Right lobe of liver (tissue), 6 donors: ENCODE measurements around the gene PAK2. TPM values are rescaled to one million over a fixed set of nuclear protein-coding genes. Genes with fewer than 3 reads are reported as not detected.
A peak's percentile ranks its signal among the peaks of the same experiment; 100 is the strongest.

Experiments
- ATAC-seq, 4 donors: fragments of 200-7000 bp; cut with Tn5 transposase; one replicate each; pipeline ENCODE4 v1.9.1; 2020; ENCODE audit warnings: mild to moderate bottlenecking in 4 of 4, moderate library complexity in 4 of 4
- DNase-seq, 3 donors: peaks; one replicate each; pipeline ENCODE4 v3.0.0-alpha.2; 2020
- H3K27ac ChIP-seq, 3 donors: fragments of 200-600 bp; one replicate each; pipeline ENCODE4 v1.8.0; 2022
- H3K27me3 ChIP-seq, 2 donors: fragments of 200-600 bp; one replicate each; pipeline ENCODE4 v1.8.0; 2022
- H3K36me3 ChIP-seq, 4 donors: fragments of 200-600 bp; sonication (generic) in 1 of 4; one replicate each; pipeline versions ENCODE4 v1.5.1 to v1.8.0; 2017 to 2022; ENCODE audit warnings: control low read depth in 1 of 4
- H3K4me1 ChIP-seq, 4 donors: fragments of 200-600 bp; sonication (generic) in 1 of 4; one replicate each; pipeline versions ENCODE4 v1.5.1 to v1.8.0; 2017 to 2022; ENCODE audit warnings: control low read depth in 1 of 4
- H3K4me3 ChIP-seq, 3 donors: fragments of 200-600 bp; one replicate each; pipeline ENCODE4 v1.8.0; 2022
- H3K9me3 ChIP-seq, 4 donors: fragments of 200-600 bp; sonication (generic) in 1 of 4; one replicate each; pipeline versions ENCODE4 v1.5.1 to v1.8.0; 2017 to 2022; ENCODE audit warnings: control low read depth in 1 of 4
- POLR2A ChIP-seq: fragments of 450-650 bp; IDR thresholded peaks from one replicate; pipeline ENCODE4 v1.6.1; 2017; ENCODE audit warnings: antibody characterized with exemption, mild to moderate bottlenecking
- WGBS: methylation state at CpG from one replicate; pipeline ENCODE4 v1.1.6; 2018; ENCODE audit warnings: low coverage, low lambda C conversion rate; ENCODE audit not compliant: insufficient coverage; ENCODE audit errors: missing lambda C conversion rate; 5-methylcytosine and 5-hydroxymethylcytosine counted together
- intact Hi-C, 2 donors: fragments of 100-400 bp; cut with DNase I; formaldehyde crosslinking; loops; one replicate each; pipeline versions ENCODE4 v1.11.2 to v1.14.1; 2022
- total RNA-seq, 6 experiments: library from RNA; depleted of rRNA in 2 of 6; stranded (reverse); fragments of >200 nt in 2 of 6; fragmentation: NEBNext Ultra II Directional in 3 of 6; extraction: Animal tissue kit (Norgen Biotek cat#: 25700) in 3 of 6; gene quantifications; one replicate each; pipeline versions ENCODE4 v1.1.0 to v1.2.4, GENCODE V29; 2016 to 2023
- TF ChIP-seq, protein P1 (sequence below), 4 donors: fragments of 200-600 bp in 3 of 4; fragments of 450-650 bp in 1 of 4; IDR thresholded peaks; one replicate each; pipeline versions ENCODE4 v1.5.1 to v1.8.0; 2016 to 2022; ENCODE audit warnings: antibody characterized with exemption in 4 of 4, mild to moderate bottlenecking in 2 of 4
- donor health status: DM: no; HTN: yes; CAD: no.
- donor health status: DM: no; HTN: no; CAD: no.
- donor health status: DM: no; HTN: no; CAD: no.
- donor health status: DM: no; HTN: yes; CAD: no.
- donor health status: DM: no; HTN: yes; CAD: no.

PAK2 gene
- total RNA-seq, 6 experiments from 2014 or later = 35.7 to 59.6 (median 42.0) TPM

GRCh38 chr3:196735751-196736150 lies 3.9 kb upstream of the PAK2 start:
- intact Hi-C loops = no loop called here
- Histone ChIP-seq H3K36me3 (no peaks in the 10 kb centered on the region), H3K4me3 (no peak overlapping the region), H3K27me3 (no peaks in the 10 kb centered on the region), H3K9me3 (no peaks in the 10 kb centered on the region), H3K27ac (no peak overlapping the region), H3K4me1 (no peaks in the 10 kb centered on the region)
- no peak for DNase-seq
- 80% methylated on average over 3 of the region's 3 CpGs for WGBS
- no peak for ATAC-seq
- no peak for TF ChIP-seq POLR2A
- TF ChIP-seq, protein P1, sequence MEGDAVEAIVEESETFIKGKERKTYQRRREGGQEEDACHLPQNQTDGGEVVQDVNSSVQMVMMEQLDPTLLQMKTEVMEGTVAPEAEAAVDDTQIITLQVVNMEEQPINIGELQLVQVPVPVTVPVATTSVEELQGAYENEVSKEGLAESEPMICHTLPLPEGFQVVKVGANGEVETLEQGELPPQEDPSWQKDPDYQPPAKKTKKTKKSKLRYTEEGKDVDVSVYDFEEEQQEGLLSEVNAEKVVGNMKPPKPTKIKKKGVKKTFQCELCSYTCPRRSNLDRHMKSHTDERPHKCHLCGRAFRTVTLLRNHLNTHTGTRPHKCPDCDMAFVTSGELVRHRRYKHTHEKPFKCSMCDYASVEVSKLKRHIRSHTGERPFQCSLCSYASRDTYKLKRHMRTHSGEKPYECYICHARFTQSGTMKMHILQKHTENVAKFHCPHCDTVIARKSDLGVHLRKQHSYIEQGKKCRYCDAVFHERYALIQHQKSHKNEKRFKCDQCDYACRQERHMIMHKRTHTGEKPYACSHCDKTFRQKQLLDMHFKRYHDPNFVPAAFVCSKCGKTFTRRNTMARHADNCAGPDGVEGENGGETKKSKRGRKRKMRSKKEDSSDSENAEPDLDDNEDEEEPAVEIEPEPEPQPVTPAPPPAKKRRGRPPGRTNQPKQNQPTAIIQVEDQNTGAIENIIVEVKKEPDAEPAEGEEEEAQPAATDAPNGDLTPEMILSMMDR (IDR thresholded peaks at IDR 0.05) = no peak

DNA sequence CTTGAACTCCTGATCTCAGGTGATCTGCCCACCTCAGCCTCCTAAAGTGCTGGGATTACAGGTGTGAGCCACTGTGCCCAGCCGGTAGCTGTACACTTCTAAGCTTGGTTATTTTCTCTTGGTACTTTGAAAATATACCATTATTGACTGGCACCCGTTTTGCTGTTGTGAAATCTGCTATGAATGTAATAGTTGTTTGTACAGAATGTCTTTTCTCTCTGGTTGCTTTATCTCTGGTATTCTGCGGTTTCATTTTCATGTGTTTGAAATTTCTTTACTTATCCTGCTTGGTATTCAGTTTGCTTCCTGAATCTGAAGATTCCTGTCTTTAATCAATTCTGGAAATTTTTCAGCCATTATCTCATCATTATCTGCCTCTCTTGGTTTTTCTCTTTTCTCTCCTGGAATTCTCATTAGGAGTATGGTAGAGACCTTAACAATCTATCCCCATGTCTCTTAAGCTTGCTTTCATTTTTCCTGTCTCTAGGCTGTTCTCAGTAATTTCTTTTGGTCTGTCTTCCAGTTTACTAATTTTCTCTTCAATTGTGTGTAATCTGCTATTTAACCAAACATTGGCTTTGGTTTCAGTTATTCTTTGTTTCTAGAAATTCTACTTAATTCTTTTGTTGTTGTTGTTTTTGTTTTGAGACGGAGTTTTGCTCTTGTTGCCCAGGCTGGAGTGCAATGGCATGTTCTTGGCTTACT lies 2.8 kb upstream of the PAK2 start:
- no peak for ATAC-seq
- H3K4me3 ChIP-seq = no peak overlapping the region
- WGBS = 55% methylated on average over 4 of the region's 4 CpGs

GRCh38 chr3:196737655-196738054 lies 2.0 kb upstream of the PAK2 start:
- peaks cover 0 to 13% (median 4%) of the 10 kb centered on the region in 4 donors for H3K4me1 ChIP-seq
- no peaks in the 10 kb centered on the region for H3K36me3 ChIP-seq
- H3K27ac ChIP-seq = no peak overlapping the region
- H3K4me3 ChIP-seq = no peak overlapping the region
- intact Hi-C loops = no loop called here
- ATAC-seq = no peak
- no peaks in the 10 kb centered on the region for H3K9me3 ChIP-seq
- DNase-seq = no peak
- TF ChIP-seq, protein P1 (IDR thresholded peaks at IDR 0.05) = no peak
- TF ChIP-seq POLR2A = no peak
- no peaks in the 10 kb centered on the region for H3K27me3 ChIP-seq
- 86% methylated on average over 6 of the region's 6 CpGs for WGBS

More for the DNA sequence above, 2.8 kb upstream of the PAK2 start:
- no peak for DNase-seq
- Histone ChIP-seq H3K27ac (no peak overlapping the region), H3K27me3 (no peaks in the 10 kb centered on the region), H3K36me3 (no peaks in the 10 kb centered on the region), H3K9me3 (no peaks in the 10 kb centered on the region), H3K4me1 (peaks cover 0 to 7% (median 2%) of the 10 kb centered on the region in 4 donors)
- TF ChIP-seq POLR2A = no peak
- TF ChIP-seq, protein P1 (IDR thresholded peaks at IDR 0.05) = no peak
- intact Hi-C loops = no loop called here

DNA sequence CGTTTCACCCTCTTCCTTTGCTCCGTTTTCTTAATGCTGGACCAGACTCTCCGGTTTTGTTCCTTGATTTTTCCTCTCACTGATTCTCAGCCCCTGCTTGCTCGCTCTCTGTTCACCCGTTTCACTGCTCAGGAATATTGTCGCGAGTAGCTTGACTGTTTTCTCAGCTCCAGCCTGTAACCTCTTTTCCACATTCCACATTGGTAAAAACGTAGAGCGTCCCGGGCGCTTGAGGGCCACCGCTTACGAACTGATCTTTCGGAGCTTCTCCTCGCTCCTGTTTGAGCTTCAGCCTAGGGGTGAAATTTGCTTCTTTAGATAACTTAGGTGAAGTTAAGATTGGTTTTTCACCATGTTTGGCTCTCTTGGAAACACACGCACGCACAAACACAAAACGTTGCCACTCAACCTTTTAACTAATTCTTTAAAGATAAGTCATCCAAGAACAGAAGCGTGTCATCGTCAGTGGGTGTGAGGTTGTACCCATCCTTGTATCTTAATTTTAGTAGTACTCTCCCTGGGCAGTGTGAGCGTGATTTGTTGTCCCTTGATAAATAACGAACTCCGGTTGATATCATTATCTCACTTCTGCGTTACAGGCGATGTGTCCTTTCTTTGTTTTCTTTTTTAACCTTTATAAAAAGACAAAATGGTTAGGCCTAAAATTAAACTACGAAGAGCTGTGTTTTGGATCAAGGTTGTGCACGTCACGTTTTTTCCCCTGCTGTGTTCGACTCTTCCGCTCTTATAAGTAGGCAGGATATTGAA lies 1.0 kb downstream of the PAK2 start:
- Histone ChIP-seq H3K27ac (peak overlapping the region; percentile 91 to 96 (median 91)), H3K27me3 (no peaks in the 10 kb centered on the region), H3K36me3 (no peaks in the 10 kb centered on the region), H3K4me3 (peak overlapping the region; percentile 81 to 93 (median 92)), H3K9me3 (no peaks in the 10 kb centered on the region), H3K4me1 (peaks cover 0 to 13% (median 4%) of the 10 kb centered on the region in 4 donors)
- intact Hi-C loops = no loop called here
- 0% methylated on average over 30 of the region's 30 CpGs for WGBS
- ATAC-seq (peak in 3 of 4 donors; percentile 12 to 32 (median 15)), DNase-seq (no peak)
- no peak for TF ChIP-seq POLR2A
- TF ChIP-seq, protein P1 (IDR thresholded peaks at IDR 0.05) = no peak
